ENCODE measurements around the gene OR10A6.

Gene OR10A6, protein sequence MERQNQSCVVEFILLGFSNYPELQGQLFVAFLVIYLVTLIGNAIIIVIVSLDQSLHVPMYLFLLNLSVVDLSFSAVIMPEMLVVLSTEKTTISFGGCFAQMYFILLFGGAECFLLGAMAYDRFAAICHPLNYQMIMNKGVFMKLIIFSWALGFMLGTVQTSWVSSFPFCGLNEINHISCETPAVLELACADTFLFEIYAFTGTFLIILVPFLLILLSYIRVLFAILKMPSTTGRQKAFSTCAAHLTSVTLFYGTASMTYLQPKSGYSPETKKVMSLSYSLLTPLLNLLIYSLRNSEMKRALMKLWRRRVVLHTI

DNA sequence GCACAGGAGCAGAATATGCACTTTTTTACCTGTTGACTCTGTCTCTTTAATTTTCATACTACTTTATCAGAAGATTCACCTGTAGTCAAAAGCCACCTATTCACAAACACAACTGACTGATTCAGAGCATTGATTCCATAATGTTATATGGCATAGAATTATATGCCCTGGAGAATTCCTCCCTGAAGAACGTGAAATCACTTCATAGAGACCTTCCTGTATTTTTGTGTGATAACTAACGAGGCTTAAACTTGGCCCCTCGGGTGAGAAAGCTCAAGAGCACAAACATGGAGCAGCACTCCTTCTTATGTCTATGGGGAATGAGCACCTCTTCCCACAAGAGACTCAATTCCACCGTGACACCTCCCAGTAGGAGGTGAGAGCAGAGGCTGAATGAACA is at the start of gene OR10A6:
Gene OR10A6, minus strand, starts transcription at position 101 of the 400 bp plus-strand sequence. CDS start 2,606 bp downstream, outside the sequence.
- Histone ChIP-seq H3K4me3 (ENCODE audit: severe bottlenecking) (no peak within 1 kb of the TSS), H3K27ac (ENCODE audit: poor library complexity, severe bottlenecking) (no peak within 1 kb of the TSS), H3K36me3 (ENCODE audit: low read depth) (no peaks in the 10 kb centered on the region), H3K27me3 (ENCODE audit: insufficient read depth, poor library complexity, severe bottlenecking) (no peaks in the 10 kb centered on the region), H3K9me3 (ENCODE audit: severe bottlenecking) (no peaks in the 10 kb centered on the region), H3K4me1 (ENCODE audit: insufficient read depth, poor library complexity, severe bottlenecking) (no peaks in the 10 kb centered on the region)
- no peak for ATAC-seq (ENCODE audit: low read depth)
- TF ChIP-seq, protein P1, sequence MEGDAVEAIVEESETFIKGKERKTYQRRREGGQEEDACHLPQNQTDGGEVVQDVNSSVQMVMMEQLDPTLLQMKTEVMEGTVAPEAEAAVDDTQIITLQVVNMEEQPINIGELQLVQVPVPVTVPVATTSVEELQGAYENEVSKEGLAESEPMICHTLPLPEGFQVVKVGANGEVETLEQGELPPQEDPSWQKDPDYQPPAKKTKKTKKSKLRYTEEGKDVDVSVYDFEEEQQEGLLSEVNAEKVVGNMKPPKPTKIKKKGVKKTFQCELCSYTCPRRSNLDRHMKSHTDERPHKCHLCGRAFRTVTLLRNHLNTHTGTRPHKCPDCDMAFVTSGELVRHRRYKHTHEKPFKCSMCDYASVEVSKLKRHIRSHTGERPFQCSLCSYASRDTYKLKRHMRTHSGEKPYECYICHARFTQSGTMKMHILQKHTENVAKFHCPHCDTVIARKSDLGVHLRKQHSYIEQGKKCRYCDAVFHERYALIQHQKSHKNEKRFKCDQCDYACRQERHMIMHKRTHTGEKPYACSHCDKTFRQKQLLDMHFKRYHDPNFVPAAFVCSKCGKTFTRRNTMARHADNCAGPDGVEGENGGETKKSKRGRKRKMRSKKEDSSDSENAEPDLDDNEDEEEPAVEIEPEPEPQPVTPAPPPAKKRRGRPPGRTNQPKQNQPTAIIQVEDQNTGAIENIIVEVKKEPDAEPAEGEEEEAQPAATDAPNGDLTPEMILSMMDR (IDR thresholded peaks at IDR 0.05; ENCODE audit: poor library complexity, severe bottlenecking): no peak
- DNase-seq (ENCODE audit: low spot score): no peak

DNA sequence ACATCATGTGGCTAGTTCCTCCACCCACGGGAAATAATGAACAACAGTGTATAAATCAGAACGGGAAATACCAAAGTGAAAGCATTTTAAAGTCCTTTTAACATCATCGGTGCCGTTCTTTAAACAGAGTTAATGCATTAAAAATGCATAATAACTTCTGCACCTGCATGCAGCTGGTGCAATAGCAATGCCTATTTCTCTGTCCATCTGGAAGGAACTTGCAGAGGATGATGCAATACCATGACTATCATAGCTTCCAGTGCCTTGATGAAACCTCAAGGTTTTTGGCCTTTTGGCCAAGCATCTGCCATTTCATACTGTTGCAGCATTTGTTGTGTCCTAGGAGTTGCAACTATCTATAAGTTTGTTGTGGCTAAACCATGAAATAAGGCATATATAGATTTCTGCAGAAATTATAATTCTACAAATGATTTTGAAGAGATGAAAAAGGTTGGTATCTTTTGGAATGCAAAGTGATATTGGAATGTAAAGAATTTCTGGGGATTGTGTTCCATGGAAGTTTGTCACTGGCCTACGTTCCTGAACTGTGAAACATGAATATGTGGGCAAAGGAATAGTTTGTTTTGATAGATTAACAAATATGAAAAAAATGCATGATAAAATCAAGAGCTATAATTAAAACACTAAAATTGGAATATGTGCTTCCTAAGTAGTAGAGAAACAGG is 46.3 kb upstream of the OR10A6 start:
- ATAC-seq (ENCODE audit: low read depth): peak; percentile 86

DNA sequence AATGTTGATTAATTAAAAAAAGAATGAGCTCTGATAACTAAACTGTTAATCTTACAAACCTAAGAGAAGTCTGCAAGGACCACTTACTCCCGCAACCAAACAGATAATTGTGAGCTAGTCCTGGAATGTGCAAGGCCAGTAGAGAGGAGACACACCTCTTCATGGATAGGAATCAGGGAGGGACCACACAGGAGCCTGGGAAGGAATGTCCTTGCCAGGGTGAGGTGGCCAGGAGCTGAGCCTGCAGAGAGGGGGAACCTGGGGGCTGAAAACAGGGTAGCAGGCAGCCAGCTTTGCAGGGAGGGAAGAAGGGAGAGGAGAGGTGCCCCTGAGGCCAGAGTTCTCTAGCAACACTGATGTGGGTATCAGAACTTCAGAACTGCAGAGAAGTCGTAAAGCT is 43.6 kb upstream of the OR10A6 start:
- TF ChIP-seq, protein P1 (IDR thresholded peaks at IDR 0.05; ENCODE audit: poor library complexity, severe bottlenecking): no peak
- H3K36me3 ChIP-seq (ENCODE audit: low read depth): no peaks in the 10 kb centered on the region
- H3K27ac ChIP-seq (ENCODE audit: poor library complexity, severe bottlenecking): no peak overlapping the region
- no peak overlapping the region for H3K4me3 ChIP-seq (ENCODE audit: severe bottlenecking)
- H3K4me1 ChIP-seq (ENCODE audit: insufficient read depth, poor library complexity, severe bottlenecking): peaks cover 20% of the 10 kb centered on the region
- ATAC-seq (ENCODE audit: low read depth): no peak
- H3K27me3 ChIP-seq (ENCODE audit: insufficient read depth, poor library complexity, severe bottlenecking): no peaks in the 10 kb centered on the region
- no peak for DNase-seq (ENCODE audit: low spot score)
- no peaks in the 10 kb centered on the region for H3K9me3 ChIP-seq (ENCODE audit: severe bottlenecking)

More for the DNA sequence above, 46.3 kb upstream of the OR10A6 start:
- H3K4me3 ChIP-seq (ENCODE audit: severe bottlenecking): no peak overlapping the region
- no peaks in the 10 kb centered on the region for H3K27me3 ChIP-seq (ENCODE audit: insufficient read depth, poor library complexity, severe bottlenecking)
- TF ChIP-seq, protein P1 (IDR thresholded peaks at IDR 0.05; ENCODE audit: poor library complexity, severe bottlenecking): no peak
- no peaks in the 10 kb centered on the region for H3K36me3 ChIP-seq (ENCODE audit: low read depth)
- no peaks in the 10 kb centered on the region for H3K9me3 ChIP-seq (ENCODE audit: severe bottlenecking)
- peak overlapping the region; percentile 95 for H3K27ac ChIP-seq (ENCODE audit: poor library complexity, severe bottlenecking)
- DNase-seq (ENCODE audit: low spot score): no peak
- H3K4me1 ChIP-seq (ENCODE audit: insufficient read depth, poor library complexity, severe bottlenecking): peaks cover 20% of the 10 kb centered on the region

DNA sequence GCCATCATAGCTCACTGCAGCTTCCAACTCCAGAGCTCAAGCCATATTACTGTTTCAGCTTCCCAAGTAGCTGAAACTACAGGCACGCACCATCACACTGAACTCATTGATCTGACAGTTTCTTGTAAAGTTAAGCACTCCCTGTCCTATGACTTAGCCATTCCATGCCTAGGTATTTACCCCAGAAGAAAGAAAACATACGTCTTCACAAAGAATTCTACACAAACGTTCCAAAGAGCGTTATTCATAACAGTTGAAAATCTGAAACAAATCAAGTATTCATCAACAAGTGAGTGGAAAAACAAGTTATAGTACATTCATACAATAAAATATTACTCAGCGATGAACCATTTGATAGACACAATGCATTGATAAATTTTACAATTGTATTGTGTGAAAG is 41.9 kb upstream of the OR10A6 start:
- DNase-seq (ENCODE audit: low spot score): no peak
- ATAC-seq (ENCODE audit: low read depth): no peak
- Histone ChIP-seq H3K36me3 (ENCODE audit: low read depth) (no peaks in the 10 kb centered on the region), H3K9me3 (ENCODE audit: severe bottlenecking) (no peaks in the 10 kb centered on the region), H3K27ac (ENCODE audit: poor library complexity, severe bottlenecking) (no peak overlapping the region), H3K27me3 (ENCODE audit: insufficient read depth, poor library complexity, severe bottlenecking) (no peaks in the 10 kb centered on the region), H3K4me3 (ENCODE audit: severe bottlenecking) (no peak overlapping the region), H3K4me1 (ENCODE audit: insufficient read depth, poor library complexity, severe bottlenecking) (peaks cover 18% of the 10 kb centered on the region)
- TF ChIP-seq, protein P1 (IDR thresholded peaks at IDR 0.05; ENCODE audit: poor library complexity, severe bottlenecking): no peak

DNA sequence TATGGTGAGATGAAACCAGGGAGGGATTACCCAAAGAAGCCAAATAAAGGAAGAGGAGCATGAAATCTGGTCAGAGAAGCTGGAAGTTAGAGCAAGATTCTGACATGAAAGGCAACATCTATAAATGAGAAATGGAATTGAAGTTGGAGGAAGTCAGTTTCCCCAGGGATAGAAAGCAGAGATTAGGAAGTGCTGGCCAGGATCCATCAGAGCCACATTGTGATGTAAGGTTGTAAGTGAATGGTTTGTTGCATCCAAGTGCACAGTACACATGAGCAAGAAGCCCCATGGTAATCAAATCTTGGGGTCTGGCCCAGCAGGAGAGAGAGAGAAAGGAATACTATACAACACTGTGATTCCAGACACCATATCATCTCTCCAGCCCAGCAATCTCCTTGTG is 40.8 kb upstream of the OR10A6 start:
- DNase-seq (ENCODE audit: low spot score): no peak
- H3K4me1 ChIP-seq (ENCODE audit: insufficient read depth, poor library complexity, severe bottlenecking): peaks cover 6% of the 10 kb centered on the region
- no peaks in the 10 kb centered on the region for H3K27me3 ChIP-seq (ENCODE audit: insufficient read depth, poor library complexity, severe bottlenecking)
- H3K27ac ChIP-seq (ENCODE audit: poor library complexity, severe bottlenecking): no peak overlapping the region
- no peak overlapping the region for H3K4me3 ChIP-seq (ENCODE audit: severe bottlenecking)
- H3K9me3 ChIP-seq (ENCODE audit: severe bottlenecking): no peaks in the 10 kb centered on the region
- TF ChIP-seq, protein P1 (IDR thresholded peaks at IDR 0.05; ENCODE audit: poor library complexity, severe bottlenecking): no peak
- no peak for ATAC-seq (ENCODE audit: low read depth)
- no peaks in the 10 kb centered on the region for H3K36me3 ChIP-seq (ENCODE audit: low read depth)

All from RWPE2 (cell line).